ENCODE data around the gene PITPNM3.

Gene PITPNM3

DNA sequence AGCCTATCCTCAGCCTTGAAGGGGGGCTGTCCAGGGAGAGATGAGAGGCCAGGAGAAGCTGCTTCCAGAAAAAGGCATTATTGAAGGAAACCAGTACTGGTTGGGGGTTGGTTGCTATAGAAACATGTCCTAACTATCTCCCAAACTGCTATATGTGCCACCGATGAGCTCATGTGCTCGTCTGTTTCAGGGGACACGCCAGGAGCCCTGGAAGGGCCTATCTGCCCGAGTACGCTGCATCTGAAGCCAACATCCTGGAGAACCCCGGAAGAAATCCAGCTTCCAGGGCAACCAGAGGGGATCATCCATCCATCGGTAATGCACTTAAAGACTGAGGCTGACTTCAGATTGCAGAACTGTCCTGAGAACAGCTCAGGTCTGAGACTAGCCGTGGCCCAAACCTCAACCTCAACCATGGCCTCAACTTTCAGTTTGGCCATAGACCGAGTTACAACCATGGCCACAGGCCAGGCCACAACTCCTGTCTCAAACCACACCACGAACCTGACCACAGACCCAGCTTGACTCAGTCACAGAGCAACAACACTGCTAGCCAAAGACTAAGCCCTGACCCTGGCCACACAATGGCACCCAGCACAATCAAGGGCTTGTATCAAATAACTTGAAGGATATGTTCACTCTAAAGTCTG is 10.2 kb downstream of the PITPNM3 start:
- no peak for TF ChIP-seq YY1 (IDR thresholded peaks at IDR 0.05; ENCODE audit: low read depth)
- TF ChIP-seq TAF1 (IDR thresholded peaks at IDR 0.05; ENCODE audit: low read depth) = no peak
- TF ChIP-seq, protein P1, sequence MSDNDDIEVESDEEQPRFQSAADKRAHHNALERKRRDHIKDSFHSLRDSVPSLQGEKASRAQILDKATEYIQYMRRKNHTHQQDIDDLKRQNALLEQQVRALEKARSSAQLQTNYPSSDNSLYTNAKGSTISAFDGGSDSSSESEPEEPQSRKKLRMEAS (IDR thresholded peaks at IDR 0.05) = no peak
- no peak for TF ChIP-seq ZBTB7A (IDR thresholded peaks at IDR 0.05; ENCODE audit: low read depth)
- TF ChIP-seq, protein P2, sequence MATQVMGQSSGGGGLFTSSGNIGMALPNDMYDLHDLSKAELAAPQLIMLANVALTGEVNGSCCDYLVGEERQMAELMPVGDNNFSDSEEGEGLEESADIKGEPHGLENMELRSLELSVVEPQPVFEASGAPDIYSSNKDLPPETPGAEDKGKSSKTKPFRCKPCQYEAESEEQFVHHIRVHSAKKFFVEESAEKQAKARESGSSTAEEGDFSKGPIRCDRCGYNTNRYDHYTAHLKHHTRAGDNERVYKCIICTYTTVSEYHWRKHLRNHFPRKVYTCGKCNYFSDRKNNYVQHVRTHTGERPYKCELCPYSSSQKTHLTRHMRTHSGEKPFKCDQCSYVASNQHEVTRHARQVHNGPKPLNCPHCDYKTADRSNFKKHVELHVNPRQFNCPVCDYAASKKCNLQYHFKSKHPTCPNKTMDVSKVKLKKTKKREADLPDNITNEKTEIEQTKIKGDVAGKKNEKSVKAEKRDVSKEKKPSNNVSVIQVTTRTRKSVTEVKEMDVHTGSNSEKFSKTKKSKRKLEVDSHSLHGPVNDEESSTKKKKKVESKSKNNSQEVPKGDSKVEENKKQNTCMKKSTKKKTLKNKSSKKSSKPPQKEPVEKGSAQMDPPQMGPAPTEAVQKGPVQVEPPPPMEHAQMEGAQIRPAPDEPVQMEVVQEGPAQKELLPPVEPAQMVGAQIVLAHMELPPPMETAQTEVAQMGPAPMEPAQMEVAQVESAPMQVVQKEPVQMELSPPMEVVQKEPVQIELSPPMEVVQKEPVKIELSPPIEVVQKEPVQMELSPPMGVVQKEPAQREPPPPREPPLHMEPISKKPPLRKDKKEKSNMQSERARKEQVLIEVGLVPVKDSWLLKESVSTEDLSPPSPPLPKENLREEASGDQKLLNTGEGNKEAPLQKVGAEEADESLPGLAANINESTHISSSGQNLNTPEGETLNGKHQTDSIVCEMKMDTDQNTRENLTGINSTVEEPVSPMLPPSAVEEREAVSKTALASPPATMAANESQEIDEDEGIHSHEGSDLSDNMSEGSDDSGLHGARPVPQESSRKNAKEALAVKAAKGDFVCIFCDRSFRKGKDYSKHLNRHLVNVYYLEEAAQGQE (IDR thresholded peaks at IDR 0.05; ENCODE audit: low read depth) = no peak
- TF ChIP-seq EGR1 (IDR thresholded peaks at IDR 0.05) = no peak
- TF ChIP-seq RAD21 (IDR thresholded peaks at IDR 0.05; ENCODE audit: low read depth) = no peak
- TF ChIP-seq, protein P3, sequence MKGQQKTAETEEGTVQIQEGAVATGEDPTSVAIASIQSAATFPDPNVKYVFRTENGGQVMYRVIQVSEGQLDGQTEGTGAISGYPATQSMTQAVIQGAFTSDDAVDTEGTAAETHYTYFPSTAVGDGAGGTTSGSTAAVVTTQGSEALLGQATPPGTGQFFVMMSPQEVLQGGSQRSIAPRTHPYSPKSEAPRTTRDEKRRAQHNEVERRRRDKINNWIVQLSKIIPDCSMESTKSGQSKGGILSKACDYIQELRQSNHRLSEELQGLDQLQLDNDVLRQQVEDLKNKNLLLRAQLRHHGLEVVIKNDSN (IDR thresholded peaks at IDR 0.05) = no peak
- no peak for TF ChIP-seq EP300 (IDR thresholded peaks at IDR 0.05; ENCODE audit: borderline replicate concordance)
- no peak for TF ChIP-seq TCF12 (IDR thresholded peaks at IDR 0.05; ENCODE audit: low read depth)
- no peak for TF ChIP-seq CREB1 (IDR thresholded peaks at IDR 0.05; ENCODE audit: low read depth)
- TF ChIP-seq TEAD4 (IDR thresholded peaks at IDR 0.05) = no peak
- TF ChIP-seq CEBPB (IDR thresholded peaks at IDR 0.05) = no peak
- TF ChIP-seq FOXM1 (IDR thresholded peaks at IDR 0.05; ENCODE audit: borderline replicate concordance, low read depth) = no peak
- TF ChIP-seq NFIC (IDR thresholded peaks at IDR 0.05) = no peak

DNA sequence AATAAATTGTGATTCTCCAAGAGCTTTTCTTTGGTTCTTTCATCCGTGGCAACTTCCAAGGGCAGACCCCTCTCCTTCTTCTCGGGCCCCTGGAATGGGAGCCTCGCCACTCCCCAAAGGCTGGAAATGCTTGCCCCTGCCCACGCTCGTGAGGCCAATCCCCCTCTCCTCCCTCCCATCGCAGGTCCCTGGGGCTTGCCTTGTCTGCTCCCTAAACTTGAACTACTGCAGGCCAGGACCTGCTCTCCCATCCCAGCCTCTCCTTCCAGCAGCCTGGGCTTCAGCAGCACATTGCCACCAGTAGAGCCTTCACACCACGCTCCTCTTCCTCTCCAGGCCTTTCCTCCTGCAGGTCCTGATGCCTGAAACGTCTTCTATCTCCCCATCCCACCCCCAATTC is 11.1 kb downstream of the PITPNM3 start:
- TF ChIP-seq, protein P1 (IDR thresholded peaks at IDR 0.05) = no peak
- TF ChIP-seq TCF12 (IDR thresholded peaks at IDR 0.05; ENCODE audit: low read depth) (no peak), NFIC (IDR thresholded peaks at IDR 0.05) (no peak), FOXM1 (IDR thresholded peaks at IDR 0.05; ENCODE audit: borderline replicate concordance, low read depth) (no peak), EP300 (IDR thresholded peaks at IDR 0.05; ENCODE audit: borderline replicate concordance) (no peak), CREB1 (IDR thresholded peaks at IDR 0.05; ENCODE audit: low read depth) (no peak), CEBPB (IDR thresholded peaks at IDR 0.05) (no peak), YY1 (IDR thresholded peaks at IDR 0.05; ENCODE audit: low read depth) (no peak), TEAD4 (IDR thresholded peaks at IDR 0.05) (no peak), TAF1 (IDR thresholded peaks at IDR 0.05; ENCODE audit: low read depth) (no peak), EGR1 (IDR thresholded peaks at IDR 0.05) (no peak), ZBTB7A (IDR thresholded peaks at IDR 0.05; ENCODE audit: low read depth) (no peak), RAD21 (IDR thresholded peaks at IDR 0.05; ENCODE audit: low read depth) (no peak)
- TF ChIP-seq, protein P3 (IDR thresholded peaks at IDR 0.05) = no peak
- TF ChIP-seq, protein P2 (IDR thresholded peaks at IDR 0.05; ENCODE audit: low read depth) = no peak

DNA sequence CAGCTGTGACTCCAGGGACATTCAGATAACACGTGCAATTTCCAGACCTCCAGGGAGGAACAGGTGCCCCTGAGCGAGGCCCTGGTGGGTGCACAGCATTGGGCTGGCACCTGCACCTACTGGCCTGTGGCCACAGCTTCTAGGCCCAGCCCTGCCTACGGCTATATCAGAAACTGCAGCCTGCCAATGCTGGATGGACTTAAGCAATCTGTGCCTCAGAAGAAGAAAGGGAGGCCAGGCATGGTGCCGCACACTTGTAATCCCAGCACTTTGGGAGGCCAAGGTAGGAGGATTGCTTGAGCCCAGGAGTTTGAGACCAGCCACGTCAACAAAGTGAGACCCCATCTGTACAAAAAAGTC is 12.4 kb downstream of the PITPNM3 start:
- TF ChIP-seq ZBTB7A (IDR thresholded peaks at IDR 0.05; ENCODE audit: low read depth) (no peak), CEBPB (IDR thresholded peaks at IDR 0.05) (no peak)
- TF ChIP-seq, protein P3 (IDR thresholded peaks at IDR 0.05) = no peak

DNA sequence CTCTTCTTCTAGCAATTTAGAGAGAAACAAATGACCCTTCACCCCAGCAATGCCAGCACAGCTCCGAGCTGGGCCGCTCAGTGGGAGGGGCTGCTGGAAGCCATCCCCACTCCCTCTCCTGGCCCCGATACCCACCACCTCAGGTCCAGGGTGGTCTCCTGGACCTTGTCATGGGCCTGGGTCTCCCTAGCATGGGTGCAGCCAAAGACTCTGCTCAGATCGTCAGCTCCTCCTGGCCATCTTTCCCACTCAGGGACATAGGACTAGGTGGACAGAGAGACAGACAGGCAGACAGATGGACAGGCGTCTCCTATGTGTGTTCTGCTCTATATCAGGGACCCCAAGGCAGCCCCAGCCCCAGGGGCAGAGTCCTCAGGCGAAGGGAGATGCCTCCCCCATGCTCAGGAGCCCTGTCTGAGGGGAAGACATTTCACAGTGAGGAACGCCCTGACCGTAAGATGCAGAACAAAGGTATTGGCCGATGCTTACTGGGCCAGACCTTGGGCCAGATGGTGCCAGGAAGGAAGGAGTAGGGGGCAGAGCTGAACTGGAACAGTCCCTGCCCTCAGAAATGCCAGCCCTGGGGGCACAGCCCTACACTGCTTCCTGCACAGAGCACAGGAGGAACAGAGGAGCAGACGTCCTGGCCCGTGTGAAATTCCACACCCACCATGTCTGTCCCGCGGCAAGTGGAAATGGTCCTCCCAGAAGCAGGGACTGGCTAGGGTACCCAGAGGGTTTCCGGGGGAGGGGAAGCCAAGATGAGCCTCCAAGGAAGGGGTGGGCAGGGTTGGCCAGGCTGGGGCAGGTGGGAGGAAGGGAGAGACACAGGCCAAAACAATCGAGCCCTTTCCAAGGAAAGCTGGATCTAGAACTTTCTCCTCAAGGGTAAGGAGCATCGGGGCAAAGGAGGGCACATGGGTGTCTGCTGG is 13.0 kb downstream of the PITPNM3 start:
- TF ChIP-seq TAF1 (IDR thresholded peaks at IDR 0.05; ENCODE audit: low read depth) (no peak), NFIC (IDR thresholded peaks at IDR 0.05) (no peak), CREB1 (IDR thresholded peaks at IDR 0.05; ENCODE audit: low read depth) (no peak), TCF12 (IDR thresholded peaks at IDR 0.05; ENCODE audit: low read depth) (no peak), ZBTB7A (IDR thresholded peaks at IDR 0.05; ENCODE audit: low read depth) (no peak), EP300 (IDR thresholded peaks at IDR 0.05; ENCODE audit: borderline replicate concordance) (no peak), RAD21 (IDR thresholded peaks at IDR 0.05; ENCODE audit: low read depth) (no peak), EGR1 (IDR thresholded peaks at IDR 0.05) (no peak), CEBPB (IDR thresholded peaks at IDR 0.05) (no peak), FOXM1 (IDR thresholded peaks at IDR 0.05; ENCODE audit: borderline replicate concordance, low read depth) (no peak), YY1 (IDR thresholded peaks at IDR 0.05; ENCODE audit: low read depth) (no peak), TEAD4 (IDR thresholded peaks at IDR 0.05) (no peak)
- TF ChIP-seq, protein P3 (IDR thresholded peaks at IDR 0.05) = no peak
- TF ChIP-seq, protein P1 (IDR thresholded peaks at IDR 0.05) = no peak
- TF ChIP-seq, protein P2 (IDR thresholded peaks at IDR 0.05; ENCODE audit: low read depth) = no peak

Data from Ishikawa (cell line).